GM18870 (cell line): Measurements from ENCODE around the gene PPP2R5A.
"Not testable (repeated sequence)": the region's sequence is repeated elsewhere in the genome, so short reads cannot be mapped to it uniquely, and the experiment has no call there.

Source experiments
- ATAC-seq: cut with Tn5 transposase; IDR thresholded peaks from one replicate; pipeline ENCODE4 v1.9.1; 2021; ENCODE audit warnings: moderate library complexity; ENCODE audit not compliant: unreplicated experiment

PPP2R5A gene

DNA sequence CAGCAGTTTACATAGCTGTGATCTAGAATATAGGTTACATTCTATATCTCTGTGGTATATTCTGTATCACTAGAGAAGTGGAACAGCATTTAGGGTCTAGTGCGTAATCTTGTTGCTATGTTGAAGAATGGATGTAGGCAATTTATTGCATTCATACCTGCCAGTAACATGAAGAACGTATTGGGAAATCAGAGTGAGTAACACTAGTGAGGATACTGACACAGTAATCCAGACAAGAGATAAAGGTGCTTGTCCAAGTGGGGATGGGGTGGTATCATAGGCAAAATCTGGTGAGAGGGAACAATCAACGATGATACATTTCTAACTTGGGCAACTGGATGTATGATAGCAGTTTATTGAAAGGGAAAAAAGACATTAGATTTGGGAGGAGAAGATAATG lies 9.8 kb downstream of the PPP2R5A start:
- no peak for ATAC-seq

DNA sequence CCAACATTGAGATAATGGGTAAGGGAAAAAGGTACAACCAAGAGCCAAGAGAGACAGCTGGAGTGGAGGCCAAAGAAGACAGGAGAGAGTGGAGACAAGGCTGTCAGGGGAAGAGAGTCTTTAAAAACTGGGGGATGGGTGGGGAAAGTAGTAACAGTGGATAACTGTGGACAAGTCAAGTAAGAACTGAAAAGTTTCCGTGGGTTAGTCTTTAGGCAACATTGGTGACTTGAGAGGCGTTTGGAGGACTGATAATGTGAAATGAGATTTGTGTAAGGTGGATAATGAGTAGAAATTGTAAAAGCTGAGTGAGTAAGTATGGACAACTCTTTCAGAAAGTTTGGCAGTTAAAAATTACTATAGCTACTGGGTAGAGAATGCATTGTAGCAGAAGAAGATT lies 10.4 kb downstream of the PPP2R5A start:
- no peak for ATAC-seq

DNA sequence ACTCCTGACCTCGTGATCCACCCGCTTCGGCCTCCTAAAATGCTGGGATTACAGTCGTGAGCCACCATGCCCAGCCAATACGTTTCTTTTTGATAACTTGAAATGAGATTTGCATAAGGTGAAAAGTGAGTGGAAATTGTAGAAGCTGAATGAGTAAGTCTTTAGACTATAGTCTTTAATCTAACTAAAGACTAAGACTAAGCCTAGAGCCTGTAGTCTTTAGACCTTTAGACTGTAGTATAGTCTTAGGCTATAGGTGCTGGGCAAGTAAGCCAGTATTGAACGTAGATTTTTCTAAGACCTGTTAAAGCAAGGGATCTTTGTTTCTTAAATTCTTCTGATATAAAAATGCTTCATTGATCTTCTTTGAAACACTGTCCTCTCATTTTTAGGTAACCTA lies 12.1 kb downstream of the PPP2R5A start:
- ATAC-seq: no peak

DNA sequence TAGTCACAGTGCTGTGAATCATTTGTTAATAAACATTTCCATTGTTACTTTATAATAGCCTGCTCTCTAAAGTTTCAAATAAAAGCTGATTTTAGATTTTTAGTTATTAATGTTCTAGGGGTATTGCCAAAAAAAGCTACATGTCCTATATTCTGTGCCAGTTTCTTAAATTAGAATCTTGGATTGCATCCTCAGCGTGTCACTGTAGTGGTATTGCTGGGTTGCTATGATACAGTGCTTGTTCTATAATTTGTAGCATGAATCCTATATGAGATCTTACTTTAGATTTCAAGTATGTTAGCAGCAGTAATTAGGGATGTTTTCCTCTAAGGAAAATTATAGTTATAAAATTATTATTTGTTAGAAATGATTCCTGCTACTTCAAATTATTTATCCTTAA lies 16.4 kb downstream of the PPP2R5A start:
- ATAC-seq: no peak

DNA sequence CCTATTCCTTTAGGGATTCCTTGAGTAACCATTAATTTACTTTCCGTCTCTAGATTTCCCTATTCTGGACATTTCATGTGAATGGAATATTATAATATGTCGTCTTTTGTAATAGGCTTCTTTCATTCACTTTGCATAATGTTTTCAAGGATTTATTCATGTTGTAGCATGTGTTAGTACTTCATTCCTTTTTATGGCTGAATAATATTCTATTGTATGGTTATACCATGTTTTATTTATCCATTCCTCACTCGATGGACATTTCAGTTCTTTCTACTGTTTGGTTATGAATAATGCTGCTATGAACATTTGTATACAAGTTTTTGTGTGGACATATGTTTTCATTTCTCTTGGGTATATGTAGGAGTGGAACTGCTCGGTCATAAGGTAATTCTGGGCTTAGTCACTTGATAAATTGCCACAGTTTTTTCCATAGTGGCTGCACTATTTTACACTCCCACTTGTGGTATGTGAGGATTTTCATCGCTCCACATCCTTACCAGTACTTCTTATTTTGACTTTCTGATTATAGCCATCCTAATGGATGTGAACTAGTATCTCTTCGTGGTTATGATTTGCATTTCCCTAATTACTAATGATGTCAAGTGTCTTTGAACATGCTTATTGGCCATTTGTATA lies 17.7 kb downstream of the PPP2R5A start:
- ATAC-seq: no peak

DNA sequence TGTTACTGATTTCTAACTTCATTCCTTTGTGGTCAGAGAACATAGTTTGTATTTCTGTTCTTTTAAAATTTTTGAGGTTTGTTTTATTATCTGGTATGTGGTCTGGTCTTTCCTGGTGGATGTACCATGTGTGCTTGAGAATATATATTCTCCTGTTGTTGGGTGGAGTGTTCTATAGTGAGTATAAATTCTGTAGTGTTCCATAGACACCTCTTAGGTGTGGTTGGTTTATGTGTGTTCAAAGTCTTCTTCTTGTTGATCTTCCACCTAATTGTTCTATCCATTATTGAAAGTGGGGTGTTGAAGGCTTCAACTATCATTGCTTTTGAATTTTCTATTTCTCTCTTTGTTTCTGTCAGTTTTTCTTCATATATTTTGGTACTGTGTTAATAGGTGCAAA lies 20.1 kb downstream of the PPP2R5A start:
- no peak for ATAC-seq

DNA sequence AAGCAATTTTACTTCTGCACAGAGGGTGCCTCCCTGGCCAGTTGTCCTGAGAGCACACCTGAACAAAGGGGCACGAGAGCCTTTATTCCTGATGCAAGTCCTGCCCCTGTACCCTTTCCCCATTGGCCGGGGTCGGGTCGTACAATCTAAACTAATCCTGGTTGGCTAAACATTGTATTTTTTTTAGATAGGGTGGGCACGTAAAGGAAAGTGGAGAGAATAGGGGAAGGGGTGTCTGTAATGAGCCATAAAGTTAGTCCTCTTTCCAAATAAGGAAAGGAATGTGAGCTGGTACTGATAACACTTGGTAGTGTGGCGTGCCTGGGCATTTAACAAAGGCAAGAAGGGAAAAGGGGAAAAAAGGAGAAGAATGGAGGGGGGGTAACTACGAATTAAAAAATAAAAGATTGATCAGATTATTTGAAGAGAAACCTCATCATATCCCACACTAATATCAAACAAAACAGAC lies 20.8 kb downstream of the PPP2R5A start:
- not testable (repeated sequence) for ATAC-seq

DNA sequence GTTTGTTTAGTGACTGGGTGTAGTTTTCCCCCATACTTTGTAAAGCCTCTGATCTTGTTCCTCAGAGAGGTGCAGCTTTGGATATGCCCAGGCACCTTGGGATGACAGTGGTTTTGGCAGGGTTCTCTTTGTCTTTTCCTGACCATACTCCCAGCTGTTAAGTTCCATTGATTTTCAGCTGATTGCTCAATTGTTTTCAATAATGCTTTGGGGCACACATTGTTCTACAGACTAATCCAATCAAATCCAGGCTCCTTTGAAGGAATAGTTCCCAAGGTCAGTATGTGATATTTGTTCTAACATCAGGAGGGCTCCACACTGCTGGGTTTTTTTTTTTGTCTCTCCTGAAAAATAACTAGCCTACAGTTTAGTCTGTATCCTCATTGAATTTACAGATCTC lies 24.8 kb downstream of the PPP2R5A start:
- ATAC-seq: no peak

DNA sequence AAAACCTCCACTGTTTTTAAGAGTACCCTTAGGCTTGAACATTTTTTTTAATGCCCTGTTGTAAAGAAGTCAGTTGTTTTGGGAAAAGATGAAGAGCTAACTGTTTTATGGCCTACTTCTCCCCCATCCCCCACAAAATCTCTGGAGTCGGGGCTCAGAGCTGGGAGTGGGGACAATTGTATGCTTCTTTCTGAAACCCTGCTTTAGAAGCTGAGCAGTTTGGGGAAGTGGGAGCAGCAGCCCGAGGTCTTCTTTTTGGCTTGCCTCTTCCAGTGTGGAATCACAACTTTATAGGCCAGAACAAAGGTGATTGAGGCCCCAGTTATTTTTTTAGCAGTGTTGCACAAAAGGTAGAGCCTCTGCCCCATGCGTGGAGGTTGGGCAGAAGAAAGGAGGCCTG lies 25.2 kb downstream of the PPP2R5A start:
- ATAC-seq: no peak

DNA sequence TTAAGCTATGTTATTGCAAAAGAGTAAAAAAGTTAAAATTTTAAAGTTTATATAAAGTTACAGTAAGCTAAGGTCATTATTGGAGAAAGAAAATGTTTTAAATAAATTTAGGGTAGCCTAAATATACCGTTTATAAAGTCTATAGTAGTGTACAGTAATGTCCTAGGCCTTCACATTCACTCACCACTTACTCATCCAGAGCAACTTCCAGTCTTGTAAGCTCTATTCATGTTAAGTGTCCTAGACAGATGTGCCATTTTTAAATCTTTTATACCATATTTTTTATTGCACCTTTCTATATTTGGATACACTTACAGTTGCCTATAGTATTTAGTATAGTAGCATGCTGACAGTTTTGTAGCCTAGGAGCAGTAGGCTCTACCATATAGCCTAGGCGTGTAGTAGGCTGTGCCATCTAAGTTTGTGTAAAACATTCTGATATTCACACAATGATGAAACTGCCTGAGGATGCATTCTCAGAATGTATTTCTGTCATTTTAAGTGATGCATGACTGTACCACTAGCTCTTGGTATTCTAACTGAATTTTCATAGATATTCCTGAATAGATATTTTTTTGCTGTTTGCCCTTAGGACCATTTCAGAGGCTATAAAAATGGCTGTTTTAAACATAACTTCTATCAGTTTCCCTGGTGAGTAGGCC lies 26.8 kb downstream of the PPP2R5A start:
- no peak for ATAC-seq

DNA sequence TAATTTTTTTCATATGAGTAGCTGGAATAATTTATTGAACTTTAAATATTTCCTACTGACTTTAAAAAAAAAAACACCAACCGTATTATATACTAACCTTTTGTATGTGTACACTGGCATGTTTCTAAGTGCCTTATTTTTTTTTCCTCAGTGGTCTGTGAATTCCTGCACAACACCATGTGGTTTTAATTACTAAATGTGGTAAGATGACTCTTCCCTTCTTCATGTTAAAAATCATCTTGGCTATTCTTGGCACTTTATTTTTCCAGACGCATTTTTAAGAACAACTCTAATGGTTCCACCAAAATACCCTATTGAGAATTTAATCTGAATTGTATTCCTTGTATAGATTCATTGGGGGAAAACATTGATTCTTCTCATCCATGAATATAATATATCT lies 28.4 kb downstream of the PPP2R5A start:
- no peak for ATAC-seq

DNA sequence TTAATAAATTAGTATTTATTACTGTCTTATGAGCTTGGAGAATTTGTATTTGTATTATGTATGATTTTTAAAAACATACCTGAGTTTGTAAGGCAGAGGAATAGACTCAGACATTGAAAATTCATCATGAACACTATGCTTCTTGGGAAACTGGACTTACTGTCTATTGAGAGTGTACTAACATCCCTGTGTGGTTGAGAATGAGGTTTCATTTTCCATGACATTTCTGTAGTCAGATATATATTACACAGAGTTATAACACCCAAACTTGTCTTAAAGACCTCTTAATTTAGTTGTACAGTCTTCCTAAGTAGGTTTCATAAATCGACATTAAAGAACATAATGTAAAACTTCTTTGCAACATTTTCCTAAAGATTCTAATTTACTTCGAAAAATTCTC lies 30.0 kb downstream of the PPP2R5A start:
- ATAC-seq: no peak

DNA sequence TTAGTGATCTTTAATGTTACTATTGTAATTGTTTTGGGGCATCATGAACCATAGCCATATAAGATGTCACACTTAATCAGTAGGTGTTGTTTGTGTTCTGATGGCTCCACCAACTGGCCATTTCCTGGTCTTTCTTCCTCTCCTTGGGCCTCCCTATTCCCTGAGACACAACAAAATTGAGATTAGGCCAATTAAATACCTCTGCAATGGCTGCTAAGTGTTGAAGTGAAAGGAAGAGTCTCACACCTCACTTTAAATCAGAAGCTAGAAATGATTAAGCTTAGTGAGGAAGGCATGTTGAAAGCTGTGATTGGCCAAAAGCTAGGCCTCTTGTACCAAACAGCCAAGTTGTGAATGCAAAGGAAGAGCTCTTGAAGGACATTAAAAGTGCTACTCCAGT lies 30.7 kb downstream of the PPP2R5A start:
- no peak for ATAC-seq

DNA sequence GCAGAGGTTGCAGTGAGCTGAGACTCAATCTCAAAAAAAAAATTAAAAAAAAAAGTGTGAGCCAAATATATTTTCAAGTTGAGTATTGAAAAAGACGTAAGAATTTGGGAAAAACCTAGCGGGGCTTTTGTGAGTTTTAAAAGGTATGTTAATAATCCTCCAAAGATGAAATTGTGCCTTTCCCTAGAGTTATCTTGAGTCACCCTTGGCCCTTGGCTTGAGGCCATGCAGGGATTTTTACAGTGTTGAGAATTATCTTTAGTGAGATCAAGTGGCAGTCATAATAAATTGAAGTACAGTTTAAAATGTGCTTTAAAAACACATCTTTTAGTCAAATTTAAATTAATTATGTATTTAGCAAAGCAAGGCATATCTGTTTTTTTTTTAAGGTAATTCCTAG lies 32.7 kb downstream of the PPP2R5A start:
- ATAC-seq: no peak

DNA sequence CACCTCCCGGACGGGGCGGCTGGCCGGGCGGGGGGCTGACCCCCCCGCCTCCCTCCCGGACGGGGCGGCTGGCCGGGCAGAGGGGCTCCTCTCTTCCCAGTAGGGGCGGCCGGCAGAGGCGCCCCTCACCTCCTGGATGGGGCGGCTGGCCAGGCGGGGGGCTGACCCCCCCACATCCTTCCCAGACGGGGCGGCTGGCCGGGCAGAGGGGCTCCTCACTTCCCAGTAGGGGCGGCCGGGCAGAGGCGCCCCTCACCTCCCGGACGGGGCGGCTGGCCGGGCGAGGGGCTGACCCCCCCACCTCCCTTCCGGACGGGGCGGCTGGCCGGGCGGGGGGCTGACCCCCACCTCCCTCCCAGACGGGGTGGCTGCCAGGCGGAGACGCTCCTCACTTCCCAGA lies 35.8 kb downstream of the PPP2R5A start:
- ATAC-seq: not testable (repeated sequence)

DNA sequence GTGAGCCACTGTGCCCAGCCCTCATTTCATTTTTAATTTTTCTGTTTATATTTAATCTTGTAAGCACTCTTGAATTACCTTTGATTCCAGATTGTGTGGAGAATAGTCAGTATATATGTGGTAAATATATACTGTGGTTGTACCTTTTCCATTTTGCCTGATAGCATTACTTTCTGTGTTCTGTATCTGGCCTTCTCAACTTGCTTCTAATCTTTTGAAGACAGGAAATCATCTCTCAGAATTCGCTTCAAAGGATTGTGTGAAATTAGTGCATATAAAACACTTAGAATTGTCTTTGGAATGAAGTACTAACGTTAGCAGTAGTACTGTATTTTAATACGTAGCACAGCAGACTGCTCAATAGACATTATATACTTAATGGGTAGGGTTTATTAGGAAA lies 37.9 kb downstream of the PPP2R5A start:
- no peak for ATAC-seq

DNA sequence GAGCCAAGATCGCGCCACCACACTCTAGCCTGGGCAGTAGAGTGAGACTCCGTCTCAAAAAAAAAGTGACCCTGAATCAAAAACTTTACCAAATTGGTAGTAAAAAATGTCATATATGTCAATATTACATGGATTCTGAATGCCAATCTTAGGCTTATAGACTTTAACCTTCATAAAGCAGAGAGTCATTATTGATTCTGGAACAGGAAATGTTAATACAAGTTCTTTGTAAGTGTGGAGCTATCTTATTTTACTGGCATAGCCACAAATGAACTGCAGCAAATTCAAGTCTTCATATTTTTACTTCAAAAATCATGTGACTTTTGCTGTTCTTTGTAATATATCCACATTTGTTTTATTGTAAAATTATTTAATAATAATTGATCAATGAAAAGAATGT lies 41.3 kb downstream of the PPP2R5A start:
- ATAC-seq: no peak

DNA sequence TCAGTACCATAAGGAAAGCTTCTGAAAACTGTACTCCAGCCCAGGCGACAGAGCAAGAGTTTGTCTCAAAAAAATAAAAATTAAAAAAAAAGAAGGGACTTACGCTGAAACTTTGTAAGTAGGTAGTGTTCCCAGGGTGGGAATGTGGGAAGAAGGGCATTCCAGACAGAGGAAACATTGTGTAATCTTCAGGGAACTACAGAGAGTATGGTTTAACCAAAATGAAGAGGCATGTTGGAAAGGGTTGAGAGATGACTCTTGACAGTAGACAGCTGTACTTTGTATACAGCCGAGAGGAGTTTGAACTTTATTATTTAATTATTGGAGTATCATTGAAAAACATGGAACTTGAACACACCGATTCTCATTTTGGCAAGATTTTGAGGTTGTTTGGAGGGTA lies 43.0 kb downstream of the PPP2R5A start:
- ATAC-seq: no peak

DNA sequence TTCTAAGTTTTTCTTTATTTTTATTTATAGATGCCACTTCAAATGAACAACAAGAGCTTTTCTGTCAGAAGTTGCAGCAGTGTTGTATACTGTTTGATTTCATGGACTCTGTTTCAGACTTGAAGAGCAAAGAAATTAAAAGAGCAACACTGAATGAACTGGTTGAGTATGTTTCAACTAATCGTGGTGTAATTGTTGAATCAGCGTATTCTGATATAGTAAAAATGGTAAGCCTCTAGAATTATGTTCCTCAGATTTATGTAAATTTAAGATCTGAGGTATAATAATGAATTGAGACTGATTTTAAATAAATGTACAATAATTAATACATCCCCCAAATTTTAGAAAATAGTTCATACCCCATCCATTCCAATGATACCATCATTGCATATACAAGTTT lies 43.9 kb downstream of the PPP2R5A start:
- no peak for ATAC-seq

DNA sequence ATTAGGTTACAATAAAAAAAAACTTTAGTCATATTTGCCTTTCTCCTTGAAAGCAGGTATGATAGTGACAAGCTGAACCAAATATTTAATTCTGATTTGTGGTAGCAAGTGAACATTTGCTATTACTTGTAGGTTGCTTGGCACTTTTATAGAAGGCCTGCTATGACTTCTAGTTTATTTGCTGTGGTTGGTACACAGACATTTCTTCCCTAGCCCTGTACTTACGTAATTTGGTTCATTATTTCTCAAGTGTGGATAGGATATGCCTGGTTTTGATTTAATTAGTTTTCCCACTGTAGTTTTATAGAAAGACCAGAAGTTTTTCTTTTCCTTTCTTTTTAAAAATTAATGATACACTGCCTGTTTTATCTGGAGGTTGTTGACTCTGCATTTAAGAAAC lies 55.9 kb downstream of the PPP2R5A start:
- ATAC-seq: no peak

DNA sequence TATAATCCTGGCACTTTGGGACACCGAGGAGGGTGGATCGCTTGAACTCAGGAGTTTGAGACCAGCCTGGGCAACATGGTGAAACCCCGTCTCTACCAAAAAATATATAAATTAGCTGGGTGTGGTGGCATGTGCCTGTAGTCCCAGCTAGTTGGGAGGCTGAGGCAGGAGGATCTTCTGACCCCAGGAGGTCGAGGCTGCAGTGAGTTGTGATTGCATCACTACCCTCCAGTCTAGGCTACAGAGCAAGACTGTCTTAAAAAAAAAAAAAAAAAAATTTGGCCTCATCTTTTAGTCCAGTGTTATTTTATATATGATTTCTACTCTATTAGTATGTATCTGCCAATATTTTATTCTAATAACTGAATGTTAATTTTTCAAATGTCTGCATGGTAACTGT lies 59.7 kb downstream of the PPP2R5A start:
- ATAC-seq: no peak

DNA sequence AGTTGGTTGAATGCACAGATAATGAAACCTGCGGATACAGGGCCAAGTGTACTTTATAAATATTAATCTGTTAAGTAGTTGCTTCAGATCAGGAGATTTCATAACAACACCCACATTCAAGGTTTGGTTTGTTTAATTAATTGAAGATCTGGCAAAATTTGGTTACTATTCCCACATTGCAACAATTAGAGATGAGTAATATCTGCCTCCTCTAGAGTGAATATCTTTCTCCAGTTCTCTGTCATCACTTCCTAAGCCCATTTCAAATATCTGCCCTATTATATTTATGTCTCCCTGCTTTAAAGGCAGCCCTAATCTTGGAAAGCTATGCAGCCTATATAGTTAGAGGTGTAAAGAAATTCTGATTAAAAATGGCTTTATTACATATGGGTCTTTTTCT lies 61.4 kb downstream of the PPP2R5A start:
- ATAC-seq: no peak
